HCT116 (cell line): ENCODE data around the gene EEF1A2. TPM values are rescaled to one million over a fixed set of nuclear protein-coding genes. Genes with fewer than 3 reads are reported as not detected.

Source experiments
- ATAC-seq: fragments of 200-7000 bp; cut with Tn5 transposase; 2 replicates; pipeline ENCODE4 v1.9.1; 2020; ENCODE audit warnings: mild to moderate bottlenecking, moderate library complexity
- BruUV-seq: library from RNA; stranded (reverse); fragments of 400-500 nt; replicated peaks from 2 replicates; lab custom pipeline; 2021; lab: Mats Ljungman, UMichigan
- CTCF ChIA-PET: fragments of 300-600 bp; sonication (Branson Sonifier 250); formaldehyde crosslinking; loops from one replicate; lab custom pipeline; 2021; ENCODE audit warnings: antibody characterized with exemption; lab: Charles Lee
- POLR2A ChIA-PET: fragments of 300-600, 350-600 bp; sonication (Branson Sonifier 250); formaldehyde crosslinking; loops from one replicate; lab custom pipeline; 2021; ENCODE audit warnings: antibody characterized with exemption; lab: Charles Lee
- RAD21 ChIA-PET, 2 experiments: fragments of 300-600 bp; sonication (Branson Sonifier 250); formaldehyde crosslinking; loops; one replicate each; lab custom pipeline; 2023; ENCODE audit warnings: low total read pairs in 2 of 2; ENCODE audit not compliant: uncharacterized antibody in 2 of 2, unreplicated experiment in 2 of 2, low non-redundant PET in 1 of 2; lab: Charles Lee
- DNase-seq: peaks from one replicate; pipeline ENCODE4 v3.0.0-alpha.2; 2010; ENCODE audit warnings: low read depth, low spot score
- H2AFZ ChIP-seq: fragments of 200-600 bp; shearing (Covaris generic), sonication (generic); 2 replicates; pipeline ENCODE4 v1.6.1; 2017; ENCODE audit warnings: low read depth, mixed run types, mixed read lengths, antibody characterized with exemption, low read length; ENCODE audit not compliant: poor library complexity, severe bottlenecking
- H3K27ac ChIP-seq: 2 replicates; pipeline ENCODE4 v1.5.1; 2012; ENCODE audit warnings: low read depth, low read length
- H3K27me3 ChIP-seq: fragments of 200-600 bp; sonication (generic); 2 replicates; pipeline ENCODE4 v1.6.1; 2016; ENCODE audit warnings: mixed run types, low read length, mixed read lengths; ENCODE audit not compliant: insufficient read depth
- H3K36me3 ChIP-seq, 2 experiments: fragments of 200-500 bp in 1 of 2; fragments of 200-600 bp in 1 of 2; sonication (Bioruptor generic) in 1 of 2; sonication (generic) in 1 of 2; 2 replicates each; pipeline versions ENCODE4 v1.5.1 to v1.6.1; 2014 to 2016; ENCODE audit warnings: low read length in 2 of 2, inconsistent platforms in 1 of 2, mixed read lengths in 1 of 2, mixed run types in 1 of 2; ENCODE audit not compliant: insufficient read depth in 2 of 2, control insufficient read depth in 1 of 2
- H3K4me1 ChIP-seq, 2 experiments: fragments of 200-600 bp in 1 of 2; sonication (generic) in 1 of 2; 2 replicates each; pipeline versions ENCODE4 v1.5.1 to v1.6.1; 2012 to 2017; ENCODE audit warnings: low read length in 2 of 2, inconsistent platforms in 1 of 2, mild to moderate bottlenecking in 1 of 2, mixed read lengths in 1 of 2, mixed run types in 1 of 2, moderate library complexity in 1 of 2; ENCODE audit not compliant: insufficient read depth in 2 of 2, control insufficient read depth in 1 of 2
- H3K4me2 ChIP-seq: fragments of 200-600 bp; sonication (generic); 2 replicates; pipeline ENCODE4 v1.6.1; 2017; ENCODE audit warnings: mixed run types, low read length, mixed read lengths
- H3K4me3 ChIP-seq, 2 experiments: fragments of 200-600 bp in 1 of 2; sonication (generic) in 1 of 2; replicated peaks in 1 of 2; 2 replicates each; pipeline ENCODE4 v1.5.1; 2011 to 2016; ENCODE audit warnings: low read length in 2 of 2, control low read depth in 1 of 2, low read depth in 1 of 2, mild to moderate bottlenecking in 1 of 2, mixed read lengths in 1 of 2, mixed run types in 1 of 2
- H3K79me2 ChIP-seq: fragments of 200-600 bp; sonication (generic); 2 replicates; pipeline ENCODE4 v1.6.1; 2017; ENCODE audit warnings: mild to moderate bottlenecking, mixed run types, low read length, moderate library complexity, mixed read lengths; ENCODE audit not compliant: insufficient read depth
- H3K9ac ChIP-seq: fragments of 200-600 bp; sonication (generic); 2 replicates; pipeline ENCODE4 v1.6.1; 2016; ENCODE audit warnings: low read length, mixed read lengths
- H3K9me2 ChIP-seq: fragments of 200-600 bp; sonication (generic), shearing (Covaris generic); 2 replicates; pipeline ENCODE4 v1.6.1; 2017; ENCODE audit warnings: mixed run types, mild to moderate bottlenecking, moderate library complexity; ENCODE audit not compliant: insufficient read depth
- H3K9me3 ChIP-seq, 2 experiments: fragments of 200-500 bp in 1 of 2; fragments of 200-600 bp in 1 of 2; sonication (Bioruptor generic) in 1 of 2; sonication (generic) in 1 of 2; 2 replicates each; pipeline ENCODE4 v1.6.1; 2014 to 2017; ENCODE audit warnings: low read length in 2 of 2, mixed read lengths in 2 of 2, inconsistent platforms in 1 of 2, low read depth in 1 of 2, mild to moderate bottlenecking in 1 of 2, mixed run types in 1 of 2, moderate library complexity in 1 of 2; ENCODE audit not compliant: control insufficient read depth in 1 of 2, insufficient read depth in 1 of 2
- H4K20me1 ChIP-seq: fragments of 200-600 bp; sonication (generic), shearing (Covaris generic); 2 replicates; pipeline ENCODE4 v1.6.1; 2017; ENCODE audit warnings: mixed run types, mild to moderate bottlenecking, moderate library complexity; ENCODE audit not compliant: insufficient read depth
- ATF3 ChIP-seq: IDR thresholded peaks from 2 replicates; pipeline ENCODE4 v1.6.1; 2012
- CBX3 ChIP-seq: IDR thresholded peaks from 2 replicates; pipeline ENCODE4 v1.6.1; 2012; ENCODE audit warnings: low read depth
- CEBPB ChIP-seq: IDR thresholded peaks from 2 replicates; pipeline ENCODE4 v1.6.1; 2012; ENCODE audit warnings: low read depth
- EGR1 ChIP-seq: IDR thresholded peaks from 2 replicates; pipeline ENCODE4 v1.6.1; 2012; ENCODE audit warnings: low read depth
- ELF1 ChIP-seq: IDR thresholded peaks from 2 replicates; pipeline ENCODE4 v1.6.1; 2012; ENCODE audit warnings: low read depth, borderline replicate concordance
- EZH2 ChIP-seq: fragments of 200-600 bp; sonication (generic); IDR thresholded peaks from 2 replicates; pipeline ENCODE4 v1.6.1; 2017; ENCODE audit warnings: antibody characterized with exemption, mixed run types
- EZH2phosphoT487 ChIP-seq: fragments of 200-600 bp; IDR thresholded peaks from 2 replicates; pipeline ENCODE4 v1.6.1; 2018; ENCODE audit warnings: antibody characterized with exemption, borderline replicate concordance
- FOSL1 ChIP-seq: IDR thresholded peaks from 2 replicates; pipeline ENCODE4 v1.6.1; 2012; ENCODE audit warnings: low read depth
- POLR2A ChIP-seq: IDR thresholded peaks from 2 replicates; pipeline ENCODE4 v1.7.0; 2011; ENCODE audit warnings: borderline replicate concordance; ENCODE audit not compliant: insufficient read depth, insufficient read length; ENCODE audit errors: extremely low read depth
- RAD21 ChIP-seq: IDR thresholded peaks from 2 replicates; pipeline ENCODE4 v1.6.1; 2012; ENCODE audit warnings: low read depth, mild to moderate bottlenecking
- SRF ChIP-seq: IDR thresholded peaks from 2 replicates; pipeline ENCODE4 v1.6.1; 2012; ENCODE audit warnings: low read depth
- YY1 ChIP-seq: IDR thresholded peaks from 2 replicates; pipeline ENCODE4 v1.6.1; 2011; ENCODE audit warnings: low read length, low read depth, moderate library complexity, mild to moderate bottlenecking; ENCODE audit not compliant: insufficient replicate concordance; ENCODE audit errors: extremely low read depth
- intact Hi-C: fragments of 100-400 bp; cut with micrococcal nuclease; formaldehyde crosslinking; loops from 2 replicates; pipeline ENCODE4 v1.10.0; 2022
- total RNA-seq: library from RNA; stranded (reverse); gene quantifications from one replicate; pipeline ENCODE4 v1.2.1, GENCODE V29; 2021; ENCODE audit not compliant: unreplicated experiment
- TF ChIP-seq, protein P1 (sequence below): IDR thresholded peaks from 2 replicates; pipeline ENCODE4 v1.6.1; 2012; ENCODE audit warnings: low read depth
- TF ChIP-seq, protein P2 (sequence below): IDR thresholded peaks from 2 replicates; pipeline ENCODE4 v1.6.1; 2012
- TF ChIP-seq, protein P3 (sequence below), 3 experiments: fragments of 200-600 bp in 1 of 3; sonication (generic) in 1 of 3; IDR thresholded peaks in 2 of 3; conservative IDR thresholded peaks in 1 of 3; 2 replicates each; pipeline ENCODE4 v1.5.1; 2012 to 2017; ENCODE audit warnings: low read depth in 2 of 3, low read length in 2 of 3, antibody characterized with exemption in 1 of 3, borderline replicate concordance in 1 of 3, control low read depth in 1 of 3, mild to moderate bottlenecking in 1 of 3, mixed read lengths in 1 of 3, mixed run types in 1 of 3, moderate library complexity in 1 of 3; ENCODE audit not compliant: insufficient read depth in 1 of 3

EEF1A2 gene
- total RNA-seq, 1 experiment from 2014 or later: 454 TPM

- TF ChIP-seq, protein P1, sequence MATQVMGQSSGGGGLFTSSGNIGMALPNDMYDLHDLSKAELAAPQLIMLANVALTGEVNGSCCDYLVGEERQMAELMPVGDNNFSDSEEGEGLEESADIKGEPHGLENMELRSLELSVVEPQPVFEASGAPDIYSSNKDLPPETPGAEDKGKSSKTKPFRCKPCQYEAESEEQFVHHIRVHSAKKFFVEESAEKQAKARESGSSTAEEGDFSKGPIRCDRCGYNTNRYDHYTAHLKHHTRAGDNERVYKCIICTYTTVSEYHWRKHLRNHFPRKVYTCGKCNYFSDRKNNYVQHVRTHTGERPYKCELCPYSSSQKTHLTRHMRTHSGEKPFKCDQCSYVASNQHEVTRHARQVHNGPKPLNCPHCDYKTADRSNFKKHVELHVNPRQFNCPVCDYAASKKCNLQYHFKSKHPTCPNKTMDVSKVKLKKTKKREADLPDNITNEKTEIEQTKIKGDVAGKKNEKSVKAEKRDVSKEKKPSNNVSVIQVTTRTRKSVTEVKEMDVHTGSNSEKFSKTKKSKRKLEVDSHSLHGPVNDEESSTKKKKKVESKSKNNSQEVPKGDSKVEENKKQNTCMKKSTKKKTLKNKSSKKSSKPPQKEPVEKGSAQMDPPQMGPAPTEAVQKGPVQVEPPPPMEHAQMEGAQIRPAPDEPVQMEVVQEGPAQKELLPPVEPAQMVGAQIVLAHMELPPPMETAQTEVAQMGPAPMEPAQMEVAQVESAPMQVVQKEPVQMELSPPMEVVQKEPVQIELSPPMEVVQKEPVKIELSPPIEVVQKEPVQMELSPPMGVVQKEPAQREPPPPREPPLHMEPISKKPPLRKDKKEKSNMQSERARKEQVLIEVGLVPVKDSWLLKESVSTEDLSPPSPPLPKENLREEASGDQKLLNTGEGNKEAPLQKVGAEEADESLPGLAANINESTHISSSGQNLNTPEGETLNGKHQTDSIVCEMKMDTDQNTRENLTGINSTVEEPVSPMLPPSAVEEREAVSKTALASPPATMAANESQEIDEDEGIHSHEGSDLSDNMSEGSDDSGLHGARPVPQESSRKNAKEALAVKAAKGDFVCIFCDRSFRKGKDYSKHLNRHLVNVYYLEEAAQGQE: no peak
- TF ChIP-seq ELF1 (no peak), ATF3 (no peak), CEBPB (no peak), EZH2 (no peak), EZH2phosphoT487 (no peak), POLR2A (no peak)
- TF ChIP-seq, protein P2, sequence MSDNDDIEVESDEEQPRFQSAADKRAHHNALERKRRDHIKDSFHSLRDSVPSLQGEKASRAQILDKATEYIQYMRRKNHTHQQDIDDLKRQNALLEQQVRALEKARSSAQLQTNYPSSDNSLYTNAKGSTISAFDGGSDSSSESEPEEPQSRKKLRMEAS: no peak
Measured at GRCh38 chr20:63505281-63505680, 6.4 kb upstream of the EEF1A2 start (continued).

GRCh38 chr20:63504642-63505041 lies 5.8 kb upstream of the EEF1A2 start:
- no peaks in the 10 kb centered on the region for H3K9me2 ChIP-seq
- CTCF ChIA-PET: interaction anchor here (0.6 kb wide), 1 partner anchor 20 kb away, joined by 3 read pairs; no protein-coding TSS in a partner anchor
- H3K79me2 ChIP-seq: no peaks in the 10 kb centered on the region
- intact Hi-C loops: no loop called here
- H3K4me1 ChIP-seq: peaks cover 9 to 18% of the 10 kb centered on the region in 2 experiments
- no peak overlapping the region for H2AFZ ChIP-seq
- no peaks in the 10 kb centered on the region for H3K27me3 ChIP-seq
- RAD21 ChIA-PET: no interaction called here
- no peak overlapping the region for H3K27ac ChIP-seq
- ATAC-seq: no peak
- no peak for DNase-seq
- no peak overlapping the region for H3K4me2 ChIP-seq
- POLR2A ChIA-PET: interaction anchor here (1.3 kb wide), 1 partner anchor 16 kb away, joined by 3 read pairs; the partner anchor contains the start of gene PPDPF
- no peaks in the 10 kb centered on the region for H4K20me1 ChIP-seq
- BruUV-seq: no TSS peak
- no peaks in the 10 kb centered on the region; a peak in 1 of 4 replicates for H3K9me3 ChIP-seq
- H3K36me3 ChIP-seq: no peaks in the 10 kb centered on the region
- no peak overlapping the region for H3K4me3 ChIP-seq
- H3K9ac ChIP-seq: no peak overlapping the region
- TF ChIP-seq, protein P1: no peak
- TF ChIP-seq YY1 (no peak), CEBPB (no peak), EGR1 (no peak), ELF1 (no peak), FOSL1 (no peak), CBX3 (no peak), RAD21 (no peak), ATF3 (no peak), SRF (no peak)
- TF ChIP-seq, protein P3, sequence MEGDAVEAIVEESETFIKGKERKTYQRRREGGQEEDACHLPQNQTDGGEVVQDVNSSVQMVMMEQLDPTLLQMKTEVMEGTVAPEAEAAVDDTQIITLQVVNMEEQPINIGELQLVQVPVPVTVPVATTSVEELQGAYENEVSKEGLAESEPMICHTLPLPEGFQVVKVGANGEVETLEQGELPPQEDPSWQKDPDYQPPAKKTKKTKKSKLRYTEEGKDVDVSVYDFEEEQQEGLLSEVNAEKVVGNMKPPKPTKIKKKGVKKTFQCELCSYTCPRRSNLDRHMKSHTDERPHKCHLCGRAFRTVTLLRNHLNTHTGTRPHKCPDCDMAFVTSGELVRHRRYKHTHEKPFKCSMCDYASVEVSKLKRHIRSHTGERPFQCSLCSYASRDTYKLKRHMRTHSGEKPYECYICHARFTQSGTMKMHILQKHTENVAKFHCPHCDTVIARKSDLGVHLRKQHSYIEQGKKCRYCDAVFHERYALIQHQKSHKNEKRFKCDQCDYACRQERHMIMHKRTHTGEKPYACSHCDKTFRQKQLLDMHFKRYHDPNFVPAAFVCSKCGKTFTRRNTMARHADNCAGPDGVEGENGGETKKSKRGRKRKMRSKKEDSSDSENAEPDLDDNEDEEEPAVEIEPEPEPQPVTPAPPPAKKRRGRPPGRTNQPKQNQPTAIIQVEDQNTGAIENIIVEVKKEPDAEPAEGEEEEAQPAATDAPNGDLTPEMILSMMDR (IDR thresholded peaks at IDR 0.05 in 2 of 3, conservative IDR thresholded peaks at IDR 0.05 in 1 of 3; ENCODE audit: borderline replicate concordance in 1 of 3, insufficient read depth in 1 of 3, low read depth in 2 of 3, low read length in 2 of 3): no peak
